ENCODE results near the gene GLA. TPM values are rescaled to one million over a fixed set of nuclear protein-coding genes. Genes with fewer than 3 reads are reported as not detected.
A peak's percentile ranks its signal among the peaks of the same experiment; 100 is the strongest.

Gene GLA
- total RNA-seq, 2 donors from 2014 or later = 6.2 to 7.6 TPM

GRCh38 chrX:101415180-101416145, 7.7 kb upstream of the GLA start:
- Histone ChIP-seq H3K27me3 (no peaks in the 10 kb centered on the region), H3K4me3 (no peak overlapping the region), H3K36me3 (replicated peaks in 1 of 2; ENCODE audit: insufficient read depth in 1 of 2, low read depth in 2 of 2) (no peaks in the 10 kb centered on the region), H3K9me3 (no peaks in the 10 kb centered on the region), H3K4me1 (peaks cover 25% of the 10 kb centered on the region), H3K27ac (peak overlapping the region; percentile 45 to 52 (median 49))
- intact Hi-C loops (cut with DNase I) = no loop called here
- peak in 2 of 4 donors; percentile 26 to 39 for DNase-seq
- peak; percentile 47 for ATAC-seq
- 18 to 33% methylated on average over 5 to 11 of the region's 12 CpGs for WGBS, 2 donors
- TF ChIP-seq POLR2A (IDR thresholded peaks at IDR 0.05) (no peak), CTCF (IDR thresholded peaks at IDR 0.05) (peak; percentile 47 to 86 (median 60))

DNA sequence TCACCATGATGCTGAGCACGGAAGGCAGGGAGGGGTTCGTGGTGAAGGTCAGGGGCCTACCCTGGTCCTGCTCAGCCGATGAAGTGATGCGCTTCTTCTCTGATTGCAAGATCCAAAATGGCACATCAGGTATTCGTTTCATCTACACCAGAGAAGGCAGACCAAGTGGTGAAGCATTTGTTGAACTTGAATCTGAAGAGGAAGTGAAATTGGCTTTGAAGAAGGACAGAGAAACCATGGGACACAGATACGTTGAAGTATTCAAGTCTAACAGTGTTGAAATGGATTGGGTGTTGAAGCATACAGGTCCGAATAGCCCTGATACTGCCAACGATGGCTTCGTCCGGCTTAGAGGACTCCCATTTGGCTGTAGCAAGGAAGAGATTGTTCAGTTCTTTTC, 4.3 kb upstream of the GLA start:
- intact Hi-C loops (cut with DNase I) = no loop called here
- peaks cover 14% of the 10 kb centered on the region for H3K4me1 ChIP-seq
- TF ChIP-seq CTCF (IDR thresholded peaks at IDR 0.05) (no peak), POLR2A (IDR thresholded peaks at IDR 0.05) (no peak)

GRCh38 chrX:101410461-101410860, 2.7 kb upstream of the GLA start:
- ATAC-seq (no peak), DNase-seq (no peak)
- 13 to 18% methylated on average over 7 of the region's 7 CpGs for WGBS, 2 donors
- H3K4me1 ChIP-seq = peaks cover 15% of the 10 kb centered on the region
- intact Hi-C loops (cut with DNase I) = no loop called here
- H3K27me3 ChIP-seq = no peaks in the 10 kb centered on the region
- H3K36me3 ChIP-seq (replicated peaks in 1 of 2; ENCODE audit: insufficient read depth in 1 of 2, low read depth in 2 of 2) = no peaks in the 10 kb centered on the region
- TF ChIP-seq POLR2A (IDR thresholded peaks at IDR 0.05) (no peak), CTCF (IDR thresholded peaks at IDR 0.05) (no peak)
- no peaks in the 10 kb centered on the region for H3K9me3 ChIP-seq
- no peak overlapping the region for H3K27ac ChIP-seq
- no peak overlapping the region for H3K4me3 ChIP-seq

More for the DNA sequence above, 4.3 kb upstream of the GLA start:
- Histone ChIP-seq H3K27ac (no peak overlapping the region), H3K36me3 (replicated peaks in 1 of 2; ENCODE audit: insufficient read depth in 1 of 2, low read depth in 2 of 2) (no peaks in the 10 kb centered on the region), H3K9me3 (no peaks in the 10 kb centered on the region), H3K4me3 (no peak overlapping the region), H3K27me3 (no peaks in the 10 kb centered on the region)
- no peak for DNase-seq
- WGBS, 2 donors = 70 to 80% methylated on average over 8 to 10 of the region's 10 CpGs
- ATAC-seq = no peak

GRCh38 chrX:101409043-101409442, 1.3 kb upstream of the GLA start:
- intact Hi-C loops (cut with DNase I) = no loop called here
- no peak overlapping the region for H3K4me3 ChIP-seq
- no peaks in the 10 kb centered on the region for H3K9me3 ChIP-seq
- no peak for TF ChIP-seq CTCF (IDR thresholded peaks at IDR 0.05)
- no peak for TF ChIP-seq POLR2A (IDR thresholded peaks at IDR 0.05)
- no peaks in the 10 kb centered on the region for H3K36me3 ChIP-seq (replicated peaks in 1 of 2; ENCODE audit: insufficient read depth in 1 of 2, low read depth in 2 of 2)
- no peak for ATAC-seq
- WGBS, 2 donors = 0 to 3% methylated on average over 6 of the region's 6 CpGs
- H3K4me1 ChIP-seq = peaks cover 7% of the 10 kb centered on the region
- no peak for DNase-seq
- H3K27ac ChIP-seq = peak overlapping the region in 3 of 4 donors; percentile 93 to 94 (median 93)
- H3K27me3 ChIP-seq = no peaks in the 10 kb centered on the region
